ENCODE data around the gene MAPK7.

MAPK7 gene

DNA sequence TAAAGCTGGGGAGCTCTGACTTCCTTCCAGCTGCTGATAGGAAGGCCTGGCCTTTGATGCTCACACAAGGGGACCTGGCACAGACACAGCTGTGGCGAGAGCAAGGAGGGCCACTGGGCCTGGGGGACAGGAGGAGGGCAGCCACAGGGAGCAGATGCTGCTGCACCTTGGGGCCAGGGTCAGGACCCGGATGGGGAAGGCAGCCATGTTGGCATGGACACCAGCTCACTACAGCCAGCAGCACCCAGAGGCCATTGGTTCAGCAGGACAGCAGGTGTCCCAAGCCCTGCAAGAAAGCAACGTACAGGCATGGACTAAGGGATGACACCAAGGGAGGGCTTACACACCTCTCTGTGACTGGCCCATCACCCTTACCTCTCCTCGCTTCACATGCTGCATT, 24.7 kb downstream of the MAPK7 start:
- H3K4me3 ChIP-seq (ENCODE audit: low read depth in 1 of 2, low read length in 1 of 2): no peak overlapping the region
- TF ChIP-seq, protein P1, sequence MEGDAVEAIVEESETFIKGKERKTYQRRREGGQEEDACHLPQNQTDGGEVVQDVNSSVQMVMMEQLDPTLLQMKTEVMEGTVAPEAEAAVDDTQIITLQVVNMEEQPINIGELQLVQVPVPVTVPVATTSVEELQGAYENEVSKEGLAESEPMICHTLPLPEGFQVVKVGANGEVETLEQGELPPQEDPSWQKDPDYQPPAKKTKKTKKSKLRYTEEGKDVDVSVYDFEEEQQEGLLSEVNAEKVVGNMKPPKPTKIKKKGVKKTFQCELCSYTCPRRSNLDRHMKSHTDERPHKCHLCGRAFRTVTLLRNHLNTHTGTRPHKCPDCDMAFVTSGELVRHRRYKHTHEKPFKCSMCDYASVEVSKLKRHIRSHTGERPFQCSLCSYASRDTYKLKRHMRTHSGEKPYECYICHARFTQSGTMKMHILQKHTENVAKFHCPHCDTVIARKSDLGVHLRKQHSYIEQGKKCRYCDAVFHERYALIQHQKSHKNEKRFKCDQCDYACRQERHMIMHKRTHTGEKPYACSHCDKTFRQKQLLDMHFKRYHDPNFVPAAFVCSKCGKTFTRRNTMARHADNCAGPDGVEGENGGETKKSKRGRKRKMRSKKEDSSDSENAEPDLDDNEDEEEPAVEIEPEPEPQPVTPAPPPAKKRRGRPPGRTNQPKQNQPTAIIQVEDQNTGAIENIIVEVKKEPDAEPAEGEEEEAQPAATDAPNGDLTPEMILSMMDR (IDR thresholded peaks at IDR 0.05): no peak
- H3K36me3 ChIP-seq: no peaks in the 10 kb centered on the region
- H3K9me3 ChIP-seq: no peaks in the 10 kb centered on the region
- H3K27me3 ChIP-seq: no peaks in the 10 kb centered on the region
- H3K27ac ChIP-seq: no peak overlapping the region
- H3K4me1 ChIP-seq (ENCODE audit: control insufficient read depth in 1 of 2, insufficient read depth in 1 of 2, low read depth in 1 of 2, low read length in 1 of 2): peaks cover 6 to 8% of the 10 kb centered on the region in 2 experiments

DNA sequence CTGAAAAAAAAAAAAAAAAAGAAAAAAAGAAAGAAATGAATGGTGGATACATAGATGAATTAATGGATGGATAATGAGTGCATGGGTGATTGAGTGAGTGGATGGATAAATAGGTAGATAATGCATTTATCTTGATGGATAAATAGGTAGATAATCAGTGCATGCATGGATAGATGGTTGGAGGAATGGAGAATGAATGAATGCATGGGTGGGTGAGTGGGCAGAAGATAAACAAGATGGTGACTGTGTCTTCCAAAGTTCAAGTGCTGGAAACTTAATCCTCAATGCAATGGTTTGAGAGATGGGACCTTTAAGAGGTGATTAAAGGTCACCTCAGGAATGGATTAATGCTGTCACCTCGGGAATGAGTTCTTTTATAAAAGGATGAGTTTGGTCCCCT, 26.0 kb downstream of the MAPK7 start:
- Histone ChIP-seq H3K27ac (no peak overlapping the region), H3K4me3 (ENCODE audit: low read depth in 1 of 2, low read length in 1 of 2) (no peak overlapping the region), H3K9me3 (no peaks in the 10 kb centered on the region), H3K27me3 (no peaks in the 10 kb centered on the region), H3K4me1 (ENCODE audit: control insufficient read depth in 1 of 2, insufficient read depth in 1 of 2, low read depth in 1 of 2, low read length in 1 of 2) (no peaks in the 10 kb centered on the region), H3K36me3 (no peaks in the 10 kb centered on the region)
- TF ChIP-seq, protein P1 (IDR thresholded peaks at IDR 0.05): no peak

DNA sequence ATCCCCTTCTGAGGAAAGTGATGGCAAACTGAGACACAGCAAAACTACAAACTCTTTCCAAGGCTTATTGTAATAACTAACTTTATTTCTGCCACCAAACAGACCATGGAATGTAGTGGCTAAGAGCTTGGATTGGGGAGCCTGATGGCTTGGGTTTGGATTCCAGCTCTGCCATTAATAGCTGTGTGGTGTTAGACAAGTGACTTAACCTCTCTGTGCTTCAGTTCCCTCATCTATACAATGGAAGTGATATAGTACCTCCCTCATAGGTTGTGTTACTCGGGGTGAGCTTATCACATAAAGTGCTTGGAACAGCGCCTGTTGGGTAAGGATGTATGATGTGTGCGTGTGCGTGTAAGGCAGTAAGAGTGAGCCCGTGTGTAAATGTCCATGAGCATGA, 26.8 kb downstream of the MAPK7 start:
- H3K27me3 ChIP-seq: no peaks in the 10 kb centered on the region
- no peak overlapping the region for H3K27ac ChIP-seq
- no peaks in the 10 kb centered on the region for H3K9me3 ChIP-seq
- no peak overlapping the region for H3K4me3 ChIP-seq (ENCODE audit: low read depth in 1 of 2, low read length in 1 of 2)
- H3K36me3 ChIP-seq: no peaks in the 10 kb centered on the region
- no peaks in the 10 kb centered on the region for H3K4me1 ChIP-seq (ENCODE audit: control insufficient read depth in 1 of 2, insufficient read depth in 1 of 2, low read depth in 1 of 2, low read length in 1 of 2)
- TF ChIP-seq, protein P1 (IDR thresholded peaks at IDR 0.05): no peak

DNA sequence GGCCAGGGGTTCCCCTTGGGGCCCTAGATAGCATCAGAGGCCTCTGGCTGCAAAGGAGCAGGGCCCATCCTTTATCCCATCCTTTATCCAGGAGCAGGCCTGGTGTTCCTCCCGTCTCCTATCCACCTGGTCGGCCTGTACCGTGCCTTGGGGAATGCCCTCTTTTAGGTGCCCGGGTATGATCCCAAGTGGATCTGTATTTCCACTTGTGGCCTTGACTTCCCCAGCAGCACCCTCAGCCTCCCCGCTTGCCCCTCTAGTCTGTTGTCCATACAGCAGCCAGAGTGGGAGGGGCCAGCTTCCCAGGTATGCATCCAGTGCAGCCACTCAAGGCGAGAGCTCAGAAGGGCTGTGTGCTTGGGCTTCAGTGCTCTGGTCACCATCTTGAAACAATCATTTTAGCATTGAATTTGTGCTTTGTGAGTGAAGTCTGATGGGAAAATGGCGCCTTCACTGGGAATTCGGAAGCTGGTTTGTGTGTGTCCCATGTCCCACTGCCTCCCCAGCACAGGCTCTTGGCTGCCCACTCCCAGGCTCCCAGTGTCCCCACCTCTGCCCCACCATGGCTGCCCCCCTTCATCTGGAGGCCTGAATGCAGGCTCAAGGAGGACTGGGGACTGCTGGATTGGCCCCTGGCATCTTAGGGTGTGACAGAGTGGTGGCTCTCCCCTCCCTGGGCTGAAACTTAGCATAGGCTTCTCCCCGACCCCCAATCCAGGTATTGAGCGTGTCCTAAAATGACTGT, 29.5 kb downstream of the MAPK7 start:
- H3K4me3 ChIP-seq (ENCODE audit: low read depth in 1 of 2, low read length in 1 of 2): no peak overlapping the region
- TF ChIP-seq, protein P1 (IDR thresholded peaks at IDR 0.05): no peak
- no peak overlapping the region for H3K27ac ChIP-seq
- peaks cover 12% of the 10 kb centered on the region for H3K27me3 ChIP-seq
- H3K9me3 ChIP-seq: no peaks in the 10 kb centered on the region
- no peaks in the 10 kb centered on the region for H3K4me1 ChIP-seq (ENCODE audit: control insufficient read depth in 1 of 2, insufficient read depth in 1 of 2, low read depth in 1 of 2, low read length in 1 of 2)
- H3K36me3 ChIP-seq: no peaks in the 10 kb centered on the region

DNA sequence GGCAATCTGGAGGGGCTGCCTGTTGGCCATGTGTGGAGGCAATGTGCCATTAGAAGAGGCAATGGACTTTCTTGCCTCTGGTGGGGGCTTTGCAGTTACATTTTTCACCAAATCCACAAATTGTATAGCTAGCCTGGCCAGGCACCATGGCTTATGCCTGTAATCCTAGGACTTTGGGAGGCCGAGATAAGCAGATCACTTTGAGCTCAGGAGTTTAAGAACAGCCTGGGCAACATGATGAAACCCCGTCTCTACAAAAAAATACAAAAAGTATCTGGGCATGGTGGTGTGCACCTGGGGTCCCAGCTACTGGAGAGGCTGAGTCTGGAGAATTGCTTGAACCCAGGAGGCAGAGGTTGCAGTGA, 30.0 kb downstream of the MAPK7 start:
- H3K27me3 ChIP-seq: peaks cover 12% of the 10 kb centered on the region
- H3K4me3 ChIP-seq (ENCODE audit: low read depth in 1 of 2, low read length in 1 of 2): no peak overlapping the region
- no peaks in the 10 kb centered on the region for H3K9me3 ChIP-seq
- H3K27ac ChIP-seq: no peak overlapping the region
- H3K4me1 ChIP-seq (ENCODE audit: control insufficient read depth in 1 of 2, insufficient read depth in 1 of 2, low read depth in 1 of 2, low read length in 1 of 2): no peaks in the 10 kb centered on the region
- H3K36me3 ChIP-seq: no peaks in the 10 kb centered on the region
- TF ChIP-seq, protein P1 (IDR thresholded peaks at IDR 0.05): no peak
